Measurements from ENCODE around the gene TGFB3.

Gene TGFB3

DNA sequence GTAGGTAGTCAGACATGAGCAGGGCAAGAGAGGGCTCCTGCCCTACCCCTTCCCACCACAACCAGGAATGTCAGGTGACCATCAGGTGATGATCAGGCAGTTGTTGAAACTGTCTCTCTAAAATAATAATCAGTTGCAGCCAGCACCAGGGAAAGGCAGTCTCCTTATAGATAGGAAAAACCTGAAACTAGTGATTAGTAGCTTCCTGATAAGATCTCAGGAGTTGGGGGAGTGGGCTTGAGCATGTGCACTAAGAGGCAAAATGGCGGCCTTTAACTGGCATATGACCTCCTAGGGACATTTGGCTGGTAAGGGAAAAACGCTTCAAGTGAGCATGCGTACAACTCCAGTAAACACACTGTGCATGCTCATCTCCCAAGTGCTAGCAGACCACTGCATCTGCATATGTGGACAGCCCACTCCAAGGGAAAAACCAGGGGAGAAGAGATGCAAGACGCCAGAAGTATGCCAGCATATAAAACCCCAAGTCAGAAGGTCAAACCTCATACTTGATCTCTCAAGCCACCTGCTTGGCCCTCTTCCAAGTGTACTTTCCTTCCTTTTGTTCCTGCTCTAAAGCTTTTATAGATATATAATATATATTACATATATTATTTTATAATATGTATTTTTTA is 37.1 kb downstream of the TGFB3 start:
- no peak overlapping the region for H3K4me3 ChIP-seq (ENCODE audit: low read depth, low read length)
- TF ChIP-seq, protein P1, sequence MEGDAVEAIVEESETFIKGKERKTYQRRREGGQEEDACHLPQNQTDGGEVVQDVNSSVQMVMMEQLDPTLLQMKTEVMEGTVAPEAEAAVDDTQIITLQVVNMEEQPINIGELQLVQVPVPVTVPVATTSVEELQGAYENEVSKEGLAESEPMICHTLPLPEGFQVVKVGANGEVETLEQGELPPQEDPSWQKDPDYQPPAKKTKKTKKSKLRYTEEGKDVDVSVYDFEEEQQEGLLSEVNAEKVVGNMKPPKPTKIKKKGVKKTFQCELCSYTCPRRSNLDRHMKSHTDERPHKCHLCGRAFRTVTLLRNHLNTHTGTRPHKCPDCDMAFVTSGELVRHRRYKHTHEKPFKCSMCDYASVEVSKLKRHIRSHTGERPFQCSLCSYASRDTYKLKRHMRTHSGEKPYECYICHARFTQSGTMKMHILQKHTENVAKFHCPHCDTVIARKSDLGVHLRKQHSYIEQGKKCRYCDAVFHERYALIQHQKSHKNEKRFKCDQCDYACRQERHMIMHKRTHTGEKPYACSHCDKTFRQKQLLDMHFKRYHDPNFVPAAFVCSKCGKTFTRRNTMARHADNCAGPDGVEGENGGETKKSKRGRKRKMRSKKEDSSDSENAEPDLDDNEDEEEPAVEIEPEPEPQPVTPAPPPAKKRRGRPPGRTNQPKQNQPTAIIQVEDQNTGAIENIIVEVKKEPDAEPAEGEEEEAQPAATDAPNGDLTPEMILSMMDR (IDR thresholded peaks at IDR 0.05; ENCODE audit: insufficient read depth, low read depth, low read length, missing control alignments): no peak
- no peak for DNase-seq (ENCODE audit: low read depth)

DNA sequence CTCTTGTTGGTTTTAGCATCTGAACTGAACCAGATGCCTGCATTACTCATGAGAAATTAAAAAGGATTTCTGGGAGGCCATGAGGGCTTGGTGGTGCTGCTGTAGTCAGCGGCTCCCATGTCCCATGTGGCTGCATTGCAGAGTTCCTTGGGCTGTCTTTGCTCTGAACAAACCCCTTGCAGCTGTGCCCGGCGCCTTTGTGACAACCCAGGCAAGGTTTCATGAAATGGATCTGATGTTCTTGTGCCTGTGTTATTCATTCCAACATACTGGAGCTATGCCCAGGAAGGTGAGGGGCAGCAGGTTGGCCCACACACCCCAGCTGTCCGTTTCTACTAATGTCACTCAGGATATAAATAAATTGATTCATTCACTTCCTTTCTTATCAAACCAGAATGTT is 40.8 kb downstream of the TGFB3 start:
- TF ChIP-seq, protein P1 (IDR thresholded peaks at IDR 0.05; ENCODE audit: insufficient read depth, low read depth, low read length, missing control alignments): no peak
- H3K4me3 ChIP-seq (ENCODE audit: low read depth, low read length): no peak overlapping the region
- no peak for DNase-seq (ENCODE audit: low read depth)

DNA sequence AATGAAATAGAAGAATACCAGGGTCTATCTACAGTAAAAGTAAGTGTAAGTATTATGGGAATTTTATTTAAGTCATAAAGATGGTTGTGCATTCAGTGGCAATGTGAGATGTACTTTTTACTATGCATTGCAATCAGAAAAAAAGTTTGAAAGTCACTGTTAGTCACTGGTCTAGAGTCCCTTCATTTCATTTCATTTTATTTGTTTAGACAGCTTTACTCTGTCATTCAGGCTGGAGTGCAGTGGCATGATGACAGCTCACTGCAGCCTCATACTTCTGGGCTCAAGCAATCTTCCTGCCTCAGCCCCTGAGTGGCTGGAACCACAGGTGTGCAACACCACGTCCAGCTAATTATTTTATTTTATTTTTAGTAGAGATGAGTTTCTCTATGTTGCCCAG is 42.6 kb downstream of the TGFB3 start:
- H3K4me3 ChIP-seq (ENCODE audit: low read depth, low read length): no peak overlapping the region
- TF ChIP-seq, protein P1 (IDR thresholded peaks at IDR 0.05; ENCODE audit: insufficient read depth, low read depth, low read length, missing control alignments): no peak
- DNase-seq (ENCODE audit: low read depth): no peak

DNA sequence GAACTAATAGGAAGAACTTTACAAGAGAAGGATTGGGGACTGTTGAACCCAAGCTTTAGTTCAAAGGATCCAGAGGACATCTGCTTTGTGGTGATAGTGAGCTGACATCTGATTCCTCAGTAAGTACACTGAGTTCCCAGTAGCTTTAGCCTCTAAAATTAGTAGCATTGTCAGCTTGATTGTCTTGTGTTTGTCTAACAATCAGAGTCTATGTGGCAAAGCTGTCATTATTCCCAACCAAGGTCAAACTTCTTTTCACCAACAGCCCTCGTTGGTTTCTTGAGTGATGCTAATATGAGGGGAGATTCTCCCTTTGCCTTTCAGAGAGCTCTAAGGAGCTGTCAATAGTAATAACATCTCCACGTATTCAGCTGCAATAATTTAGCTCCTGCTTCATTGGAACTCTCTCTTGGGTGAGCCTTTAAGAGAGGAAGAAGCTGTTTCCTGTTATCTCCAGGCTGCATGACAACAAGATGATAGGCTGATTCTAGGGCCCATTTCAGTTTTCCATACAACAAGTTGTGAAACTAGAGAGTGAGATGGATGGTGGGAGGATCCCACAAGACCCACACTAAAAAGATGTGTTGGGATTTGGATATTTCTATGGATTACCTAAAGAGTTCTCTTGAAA is 46.7 kb downstream of the TGFB3 start:
- TF ChIP-seq, protein P1 (IDR thresholded peaks at IDR 0.05; ENCODE audit: insufficient read depth, low read depth, low read length, missing control alignments): no peak
- no peak overlapping the region for H3K4me3 ChIP-seq (ENCODE audit: low read depth, low read length)
- no peak for DNase-seq (ENCODE audit: low read depth)

DNA sequence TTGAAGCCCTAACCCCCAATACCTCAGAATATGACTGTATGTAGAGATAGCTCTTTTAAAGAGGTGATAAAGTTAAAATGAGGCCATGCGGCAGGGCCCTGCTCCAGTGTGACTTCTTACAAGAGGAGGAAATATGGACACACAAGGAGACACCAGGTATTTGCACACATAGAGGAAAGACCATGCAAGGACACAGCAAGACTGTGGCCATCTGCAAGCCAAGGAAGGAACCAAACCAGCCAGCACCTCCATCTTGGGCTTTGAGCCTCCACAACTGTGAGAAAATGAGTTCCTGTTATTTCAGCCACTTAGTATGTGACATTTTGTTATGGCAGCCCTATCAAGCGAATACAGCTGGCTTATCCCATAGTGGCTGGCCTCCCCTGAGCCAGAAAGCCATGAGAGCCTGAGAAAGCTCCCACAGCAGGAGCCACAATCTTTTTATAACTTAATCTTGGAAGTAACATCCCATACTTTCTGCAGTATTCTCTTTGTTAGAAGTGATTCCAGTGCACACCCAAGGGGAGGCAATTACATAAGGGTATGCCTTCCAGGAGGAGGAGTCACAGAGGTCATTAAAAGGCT is 48.0 kb downstream of the TGFB3 start:
- TF ChIP-seq, protein P1 (IDR thresholded peaks at IDR 0.05; ENCODE audit: insufficient read depth, low read depth, low read length, missing control alignments): no peak
- H3K4me3 ChIP-seq (ENCODE audit: low read depth, low read length): no peak overlapping the region
- DNase-seq (ENCODE audit: low read depth): no peak

DNA sequence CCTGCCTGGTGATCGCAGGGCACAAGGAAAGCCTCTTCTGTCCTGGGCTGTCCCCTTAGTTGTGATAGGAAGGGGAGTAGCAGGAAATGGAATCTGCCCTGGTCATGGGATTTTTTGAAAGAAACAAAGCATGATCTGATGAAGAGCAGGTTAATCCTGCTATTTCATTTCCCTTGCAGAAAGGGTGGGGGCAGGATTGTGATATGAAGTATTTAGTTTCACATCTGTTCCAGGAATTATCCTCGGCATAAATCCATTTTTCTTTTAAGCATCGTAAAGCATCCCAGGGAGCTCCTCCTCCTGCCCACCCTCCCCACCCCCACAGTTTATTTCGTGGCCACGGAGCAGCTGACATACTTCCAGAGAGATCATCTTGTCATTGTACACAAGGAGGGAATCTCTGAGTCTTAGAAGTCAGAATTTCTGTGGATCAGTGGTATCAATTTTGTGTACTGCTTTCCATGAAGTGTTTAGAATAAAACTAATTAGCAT is 53.1 kb downstream of the TGFB3 start:
- H3K4me3 ChIP-seq (ENCODE audit: low read depth, low read length): no peak overlapping the region
- DNase-seq (ENCODE audit: low read depth): no peak
- TF ChIP-seq, protein P1 (IDR thresholded peaks at IDR 0.05; ENCODE audit: insufficient read depth, low read depth, low read length, missing control alignments): no peak

Data from GM12865 (cell line).